GM04504 (cell line): ENCODE results near the gene MLIP.
"Not testable (repeated sequence)": the region's sequence is repeated elsewhere in the genome, so short reads cannot be mapped to it uniquely, and the experiment has no call there.

Experiments
- DNase-seq: peaks from one replicate; pipeline ENCODE4 v3.0.0-alpha.2; 2012; ENCODE audit warnings: low read depth

MLIP gene

DNA sequence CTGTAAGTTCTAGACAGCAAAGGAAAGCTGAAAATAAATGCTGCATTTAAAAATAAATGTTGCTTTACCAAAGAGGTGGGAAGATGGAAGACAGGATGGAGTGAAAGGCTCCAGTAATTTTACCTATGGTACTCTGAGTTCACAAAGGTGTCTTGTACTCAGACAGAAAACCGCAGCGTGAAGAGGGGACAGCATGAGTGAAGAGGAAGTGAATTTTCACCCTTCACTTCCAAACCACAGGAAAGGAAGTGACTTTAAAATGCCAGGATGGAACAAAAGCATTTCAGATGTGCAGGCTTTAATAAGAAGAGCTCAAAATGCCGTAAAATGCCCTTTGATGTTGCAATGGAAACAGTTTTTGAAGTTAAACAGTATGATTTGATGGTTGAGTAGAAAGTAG is 105.8 kb downstream of the MLIP start:
- no peak for DNase-seq

DNA sequence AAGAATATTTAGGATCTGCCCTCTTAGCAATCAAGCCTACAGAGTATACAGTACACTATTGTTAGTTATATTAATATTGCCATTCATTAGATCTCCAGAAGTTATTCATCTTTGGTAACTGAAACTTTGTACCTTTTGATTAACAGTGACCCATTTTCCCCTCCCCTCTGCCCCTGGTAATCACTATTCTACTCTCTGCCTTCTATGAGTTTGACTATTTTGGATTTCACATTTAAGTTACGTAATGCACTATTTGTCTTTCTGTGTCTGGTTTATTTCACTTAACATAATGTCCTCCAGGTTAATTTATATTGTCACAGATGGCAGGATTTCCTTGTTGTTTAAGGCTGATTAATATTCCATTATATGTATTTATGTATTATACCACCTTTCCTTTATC is 111.0 kb downstream of the MLIP start:
- no peak for DNase-seq

DNA sequence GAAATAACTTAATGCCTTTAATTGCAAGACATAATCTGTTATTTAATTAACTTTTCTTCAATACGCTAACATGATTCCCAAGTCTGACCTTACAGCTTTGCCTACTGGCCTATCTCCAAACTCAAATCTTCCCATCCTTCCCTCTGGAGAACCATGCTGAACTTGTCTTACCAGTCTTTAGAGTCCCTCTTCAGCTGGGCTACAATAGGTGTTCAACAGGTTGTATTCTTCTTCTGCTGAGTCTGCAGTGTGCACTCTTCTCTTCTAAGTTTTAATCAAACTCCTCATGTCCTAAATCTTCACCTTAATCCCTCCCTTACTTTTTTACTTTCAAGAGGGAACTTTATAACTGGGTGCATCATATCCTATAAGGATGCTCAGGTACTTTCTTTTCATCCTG is 121.5 kb downstream of the MLIP start:
- DNase-seq = no peak

DNA sequence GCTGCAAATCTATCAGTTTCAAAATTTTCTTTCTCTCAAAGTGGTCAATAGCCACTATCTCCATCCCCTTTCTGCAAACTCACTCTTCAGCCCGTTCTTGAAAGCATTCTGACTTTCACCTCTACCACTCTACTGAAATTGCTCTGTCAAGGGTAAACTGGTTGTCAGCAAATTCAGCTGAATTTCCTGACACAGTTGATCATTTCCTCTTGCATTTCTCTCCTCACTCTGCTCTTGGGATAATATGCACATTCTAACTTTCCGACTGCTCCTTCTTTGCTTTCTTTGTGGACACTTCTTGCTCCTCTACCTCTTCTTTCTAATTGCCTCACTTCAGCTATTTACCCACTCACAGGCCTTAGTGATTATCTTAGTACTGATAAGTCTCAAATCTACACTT is 123.3 kb downstream of the MLIP start:
- no peak for DNase-seq

DNA sequence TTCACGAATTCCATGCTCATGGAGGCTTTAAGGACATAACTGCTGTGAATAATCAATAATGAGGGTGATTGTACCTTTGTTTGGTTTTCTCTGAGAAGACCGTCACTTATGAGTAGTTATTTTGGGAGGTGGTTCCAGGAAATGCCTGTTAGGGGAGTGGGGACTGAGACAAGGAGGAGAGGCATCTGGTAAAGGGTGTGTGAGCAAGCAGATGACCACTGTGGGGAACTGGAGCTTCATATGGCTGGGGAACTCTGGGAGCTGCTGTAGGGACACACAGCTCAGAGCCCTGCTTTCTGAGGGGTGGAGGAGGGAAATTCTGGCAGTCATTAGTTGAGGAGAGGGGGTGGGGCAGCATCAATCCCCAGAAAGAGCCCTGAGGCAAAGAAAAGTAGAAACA is 125.7 kb downstream of the MLIP start:
- DNase-seq = no peak

DNA sequence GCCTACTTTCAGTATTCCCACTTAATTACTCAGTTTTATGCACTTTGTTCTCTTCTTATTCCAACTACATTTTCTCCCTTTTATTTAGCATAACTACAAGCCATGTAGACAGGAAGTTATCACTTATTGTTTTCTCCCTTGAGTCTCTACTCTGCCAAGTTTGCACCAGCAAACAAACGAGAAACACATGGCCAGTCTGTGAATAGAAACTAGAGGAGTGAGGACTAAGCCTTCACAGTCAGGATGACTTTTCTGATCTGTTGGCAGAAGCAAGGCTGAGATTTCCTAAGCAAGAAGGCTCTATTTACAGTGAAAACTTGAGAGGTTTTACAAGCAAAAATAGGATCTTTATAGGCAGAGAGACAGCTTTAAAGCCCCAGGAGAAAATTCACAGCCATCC is 127.2 kb downstream of the MLIP start:
- DNase-seq = peak; percentile 86

DNA sequence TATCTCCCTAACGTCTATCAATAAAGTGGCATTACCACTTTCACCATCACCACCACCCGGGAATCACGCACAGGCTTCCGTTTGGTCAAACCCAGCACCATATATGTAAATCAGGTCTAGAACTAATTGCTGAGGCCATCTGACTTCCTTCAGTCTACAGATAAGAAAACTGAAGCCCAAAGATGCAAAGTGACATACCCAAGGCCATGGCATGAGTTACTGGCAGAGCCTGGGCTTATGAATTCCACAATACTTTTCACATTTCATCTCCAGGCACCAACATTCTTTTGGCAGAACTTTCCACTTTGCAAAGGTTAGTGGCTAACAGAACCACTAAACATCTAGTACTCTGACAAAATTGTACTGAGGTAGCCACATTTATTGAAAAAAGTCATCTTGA is 132.5 kb downstream of the MLIP start:
- DNase-seq = no peak

DNA sequence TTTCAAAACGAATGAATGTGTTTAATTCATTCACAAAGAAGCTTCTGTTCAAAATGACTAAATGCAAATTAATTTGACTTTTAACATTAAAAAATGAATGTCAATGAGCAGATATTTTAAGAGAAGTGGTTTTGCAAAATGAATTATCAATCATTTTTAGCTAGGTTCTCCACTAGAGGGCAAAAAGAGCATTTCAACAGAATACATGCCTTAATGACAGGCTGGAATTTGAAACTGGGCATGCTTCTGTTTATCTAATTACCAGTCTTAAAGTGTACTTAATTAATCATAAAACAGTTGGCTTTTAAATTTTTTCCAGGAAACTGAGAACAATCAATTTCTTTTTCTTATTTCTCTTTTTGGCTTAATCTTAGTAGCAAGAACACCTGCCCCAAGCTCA is 133.2 kb downstream of the MLIP start:
- DNase-seq = no peak

DNA sequence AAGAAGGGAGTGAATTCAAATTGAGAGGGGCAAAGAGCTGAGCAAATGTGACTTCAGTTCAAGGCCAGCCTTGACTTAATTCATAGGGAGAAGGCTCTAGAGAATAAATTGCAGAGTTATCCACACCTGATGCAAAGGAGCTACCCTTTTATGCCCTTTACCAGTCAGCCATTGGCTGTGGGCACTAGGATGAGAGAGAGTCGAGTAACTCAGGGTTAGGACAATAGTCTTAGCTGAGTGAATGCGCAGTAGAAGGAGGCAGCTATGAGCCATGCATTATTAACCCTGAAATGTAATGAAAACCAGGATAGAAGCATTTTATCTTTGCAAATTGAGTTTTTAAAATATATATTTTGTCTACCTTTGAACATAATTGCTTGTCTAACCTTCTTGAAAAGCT is 134.0 kb downstream of the MLIP start:
- DNase-seq = no peak

DNA sequence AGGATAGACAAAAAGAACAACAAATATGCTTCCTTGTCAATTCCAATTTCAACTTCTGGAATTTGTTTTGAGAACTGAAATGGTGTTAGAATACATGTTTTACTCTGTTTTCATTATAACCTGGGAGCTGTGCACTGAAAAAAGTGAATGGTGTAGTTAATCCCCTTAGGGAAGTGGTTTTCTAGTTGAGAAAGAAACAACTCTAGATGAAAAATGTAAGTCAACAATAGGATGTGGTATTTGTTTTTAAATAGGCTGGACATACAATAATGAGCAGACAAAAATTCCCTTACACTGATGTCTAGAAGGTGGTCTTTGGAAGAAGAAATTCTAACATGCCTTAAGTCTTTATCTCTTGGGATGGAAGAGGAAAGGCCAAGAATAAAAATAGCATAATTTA is 137.1 kb downstream of the MLIP start:
- DNase-seq = no peak

DNA sequence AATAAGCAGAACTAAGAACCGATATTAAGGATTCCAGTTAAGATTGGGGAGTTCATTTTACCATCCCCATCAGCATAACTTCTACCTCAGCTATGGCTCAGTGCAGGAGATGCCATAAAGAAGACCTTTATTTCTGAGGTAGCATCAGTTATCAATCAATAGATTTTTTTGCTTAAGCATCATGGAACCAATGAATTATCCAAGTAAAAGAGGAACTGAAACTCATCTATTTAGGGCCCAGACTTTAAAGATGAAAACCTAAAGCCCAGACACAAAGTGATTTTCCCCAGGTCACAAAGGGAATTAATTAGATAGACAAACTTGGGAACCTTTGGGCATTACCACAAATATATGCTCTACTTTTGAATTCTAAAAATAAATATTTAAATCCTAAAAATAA is 137.8 kb downstream of the MLIP start:
- DNase-seq = no peak

DNA sequence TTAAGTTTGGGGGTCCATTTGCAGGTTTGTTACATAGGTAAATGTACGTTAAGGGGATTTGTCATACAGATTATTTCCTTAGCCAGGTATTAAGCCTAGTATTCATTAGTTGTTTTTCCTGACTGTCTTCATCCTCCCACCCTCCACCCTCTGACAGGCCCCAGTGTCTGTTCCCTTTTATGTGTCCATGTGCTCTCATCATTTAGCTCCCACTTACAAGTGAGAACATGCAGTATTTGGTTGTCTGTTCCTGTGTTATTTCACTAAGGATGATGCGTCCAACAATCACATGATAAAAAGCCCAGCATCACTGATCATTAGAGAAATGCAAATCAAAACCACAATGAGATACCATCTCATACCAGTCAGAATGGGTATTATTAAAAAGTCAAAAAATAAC is 138.6 kb downstream of the MLIP start:
- DNase-seq = not testable (repeated sequence)

DNA sequence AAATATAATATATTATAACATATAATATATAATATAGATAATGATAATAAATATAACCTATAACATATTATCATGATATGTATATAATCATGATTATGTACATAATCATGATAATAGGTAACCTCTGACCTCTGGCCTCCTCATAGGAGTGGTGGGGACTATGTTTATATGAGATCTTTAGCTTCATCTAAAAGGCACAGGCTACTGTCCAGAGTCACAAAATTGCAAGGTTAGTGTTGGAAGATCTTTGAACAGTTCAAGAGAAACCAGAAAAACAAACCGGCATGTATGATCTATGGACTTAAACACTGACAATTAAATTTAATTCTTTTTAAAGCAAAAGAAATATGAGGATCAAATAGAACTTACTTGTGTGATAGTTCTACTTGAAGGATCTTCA is 141.3 kb downstream of the MLIP start:
- no peak for DNase-seq

DNA sequence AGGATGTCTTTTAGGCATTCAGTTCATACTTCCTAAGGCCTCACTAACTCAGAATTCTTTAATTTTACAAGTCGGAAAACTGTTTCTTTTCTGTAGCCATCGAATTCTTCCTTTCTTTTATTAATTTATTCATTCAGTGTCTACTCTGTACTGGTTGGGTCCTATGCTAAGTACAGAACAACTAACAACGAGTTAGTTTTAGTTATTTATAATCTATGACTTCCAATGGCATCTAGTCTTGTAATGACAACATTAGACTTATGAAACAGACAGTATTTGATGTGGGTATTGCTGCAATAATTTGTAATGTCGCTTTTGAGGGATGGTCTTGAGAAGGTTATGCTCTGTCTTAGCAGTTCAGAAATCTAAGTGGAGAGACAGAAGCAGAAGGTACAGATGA is 141.7 kb downstream of the MLIP start:
- DNase-seq = no peak

DNA sequence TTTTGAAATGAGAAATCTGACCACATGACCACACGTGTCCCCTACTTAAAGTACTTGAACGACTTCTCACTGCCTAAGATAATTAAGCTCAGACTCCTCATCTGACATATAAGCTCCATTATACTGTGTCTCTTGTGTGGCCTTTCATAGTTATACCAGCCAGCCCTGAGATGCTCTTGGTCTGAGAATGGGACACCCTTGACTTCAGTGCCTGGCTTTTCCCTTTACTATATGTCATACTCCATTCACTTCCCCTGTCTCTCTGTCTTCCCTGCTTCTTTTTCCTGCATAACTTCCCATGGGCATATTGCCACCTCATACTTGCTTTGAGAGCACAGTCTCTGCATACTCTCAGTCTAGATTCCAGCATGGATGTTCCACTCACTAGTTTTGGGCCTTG is 143.6 kb downstream of the MLIP start:
- DNase-seq = no peak

DNA sequence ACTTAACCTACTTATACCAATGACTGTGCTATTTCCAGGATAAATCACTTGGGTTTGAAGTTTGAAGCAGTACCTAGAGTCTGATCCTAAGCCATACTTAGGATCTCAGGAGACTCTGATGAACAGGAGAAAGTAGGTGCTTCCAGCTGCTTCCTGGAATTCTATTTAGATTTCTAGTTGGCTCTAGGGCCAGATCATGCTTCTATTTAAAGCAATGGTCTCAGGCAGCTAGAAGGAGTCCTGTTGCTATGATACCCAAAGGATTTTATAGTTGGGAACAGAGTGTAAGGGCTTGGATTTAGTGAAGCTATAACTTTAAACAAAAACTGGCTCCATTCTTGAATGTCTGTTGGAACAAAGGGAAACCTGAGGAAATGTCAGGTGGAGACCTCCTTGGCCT is 144.6 kb downstream of the MLIP start:
- DNase-seq = no peak

DNA sequence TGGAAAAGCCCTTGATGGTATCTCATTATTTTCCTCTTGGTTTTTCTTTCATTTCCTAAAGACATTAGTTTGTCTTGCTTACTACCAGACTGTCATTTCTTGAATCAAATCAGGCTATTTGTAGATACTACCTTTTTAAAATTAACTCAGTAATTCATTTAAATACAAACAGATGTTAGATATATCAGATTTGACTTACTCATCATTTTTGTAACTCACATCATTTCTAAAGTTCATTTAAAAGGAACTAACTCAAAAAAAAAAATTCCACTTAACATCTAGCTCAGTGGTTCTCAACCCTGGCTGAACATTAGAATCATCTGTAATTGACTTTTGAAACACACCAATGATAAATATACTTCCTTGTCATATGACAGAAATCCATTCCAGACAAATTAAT is 148.8 kb downstream of the MLIP start:
- DNase-seq = no peak

DNA sequence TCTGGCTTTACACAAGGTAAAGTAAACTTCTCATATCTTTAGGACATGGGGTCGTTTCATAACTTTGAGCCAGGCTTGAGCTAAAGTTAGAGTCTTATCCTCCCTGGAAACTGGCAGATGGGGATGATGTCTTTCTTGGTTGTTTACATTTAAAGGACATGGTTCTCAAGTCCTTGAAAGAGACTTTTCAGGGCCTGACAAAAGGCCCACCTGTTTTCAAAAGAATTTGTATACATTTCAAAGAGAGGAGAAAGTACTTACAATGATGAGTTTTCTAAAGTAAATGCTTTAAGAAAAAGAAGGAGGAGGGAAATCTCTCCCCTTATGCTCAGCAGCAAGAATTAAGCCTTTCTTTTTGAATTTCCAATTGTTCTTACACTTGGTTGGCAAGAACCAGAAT is 151.3 kb downstream of the MLIP start:
- no peak for DNase-seq

DNA sequence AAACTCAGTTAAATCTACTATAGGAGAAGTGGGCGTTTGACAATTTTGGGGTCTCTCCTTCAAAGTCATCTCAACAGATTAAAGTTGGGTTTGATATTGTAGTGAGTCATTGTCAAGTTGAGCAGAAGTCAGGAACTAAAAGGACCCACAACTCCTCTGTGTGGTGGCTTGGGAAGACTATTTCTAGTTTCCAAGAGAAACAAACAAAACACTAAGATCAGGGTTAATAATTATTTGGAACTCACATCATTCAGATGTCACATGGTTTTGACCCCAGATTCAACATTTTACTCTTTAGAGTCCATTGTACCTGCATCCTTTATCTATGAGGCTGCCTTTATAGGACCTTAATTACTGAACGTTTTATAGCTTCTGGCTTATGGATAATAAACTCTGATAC is 151.7 kb downstream of the MLIP start:
- no peak for DNase-seq

DNA sequence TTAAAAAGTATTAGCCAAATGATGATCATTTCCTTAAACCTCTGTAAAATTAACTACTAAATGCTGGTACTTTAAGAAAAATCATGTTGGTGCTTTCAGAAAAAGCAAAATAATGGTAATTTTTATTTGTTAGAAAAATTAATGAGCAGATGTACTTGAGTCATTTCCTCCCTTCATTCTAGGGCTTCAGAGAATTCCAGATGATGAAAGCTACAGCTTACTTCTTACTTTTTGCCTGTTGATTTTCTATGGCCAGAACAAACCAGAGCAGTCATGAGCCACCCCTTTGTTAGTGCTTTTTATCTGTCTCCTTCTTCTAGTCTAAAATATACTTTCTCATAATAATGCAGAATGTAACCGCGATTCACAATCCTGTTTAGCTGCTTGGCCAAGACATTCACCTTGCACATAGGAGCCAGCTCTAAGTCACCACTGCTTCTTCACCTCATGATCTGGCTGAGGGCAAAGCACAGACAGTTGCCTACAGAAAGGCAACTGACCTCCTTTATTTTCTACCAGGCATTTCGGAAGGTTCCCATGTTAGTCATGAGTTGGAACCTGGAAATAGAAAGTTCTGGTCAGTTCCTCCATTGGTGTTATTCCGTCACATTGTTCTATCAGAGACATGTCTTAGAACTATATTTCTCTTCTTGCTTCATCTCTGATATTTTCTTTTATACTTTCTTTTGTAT is 153.5 kb downstream of the MLIP start:
- no peak for DNase-seq

DNA sequence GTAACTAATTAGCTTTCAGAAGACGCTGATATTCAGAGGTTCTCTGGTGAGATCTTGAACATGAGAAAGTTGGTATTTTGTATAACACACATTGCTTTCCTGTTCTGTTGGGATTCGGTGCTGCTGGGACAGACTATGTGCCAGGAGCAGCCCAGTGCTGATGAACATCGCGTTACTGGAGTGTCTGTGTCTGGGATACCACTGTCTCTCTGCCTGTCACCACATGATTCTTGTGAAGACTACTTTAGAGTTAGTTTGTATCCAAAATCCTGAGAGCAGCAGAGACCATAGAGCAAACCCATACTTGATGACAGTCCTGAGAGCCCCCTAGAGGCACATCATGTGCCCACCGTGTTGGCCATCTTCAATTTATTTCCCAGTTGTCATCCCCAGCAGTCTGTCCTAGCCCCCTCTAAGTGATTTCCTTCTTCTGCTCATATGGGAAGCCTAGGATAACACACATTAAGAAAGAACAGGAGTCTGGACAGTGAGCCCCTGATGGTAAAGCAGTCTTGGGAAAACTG is 155.2 kb downstream of the MLIP start:
- DNase-seq = no peak

DNA sequence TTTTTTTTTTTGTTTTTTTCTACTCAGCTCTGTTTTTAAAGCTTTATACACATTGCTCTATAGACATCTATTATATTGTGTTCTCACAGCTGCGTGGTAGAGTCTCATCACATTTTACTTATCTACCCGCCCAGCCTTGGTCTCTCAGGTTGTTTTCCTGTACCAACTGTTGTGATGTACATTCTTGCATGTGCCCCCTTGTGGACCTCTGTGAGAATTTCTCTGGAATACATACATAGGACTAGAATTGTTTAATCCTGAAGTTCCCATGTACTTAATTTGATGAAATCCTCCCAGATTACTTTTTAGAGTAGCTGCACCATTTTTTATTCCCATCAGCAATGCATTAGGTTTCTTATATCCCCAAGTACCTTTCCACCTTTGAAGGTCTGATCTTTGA is 156.6 kb downstream of the MLIP start:
- no peak for DNase-seq

DNA sequence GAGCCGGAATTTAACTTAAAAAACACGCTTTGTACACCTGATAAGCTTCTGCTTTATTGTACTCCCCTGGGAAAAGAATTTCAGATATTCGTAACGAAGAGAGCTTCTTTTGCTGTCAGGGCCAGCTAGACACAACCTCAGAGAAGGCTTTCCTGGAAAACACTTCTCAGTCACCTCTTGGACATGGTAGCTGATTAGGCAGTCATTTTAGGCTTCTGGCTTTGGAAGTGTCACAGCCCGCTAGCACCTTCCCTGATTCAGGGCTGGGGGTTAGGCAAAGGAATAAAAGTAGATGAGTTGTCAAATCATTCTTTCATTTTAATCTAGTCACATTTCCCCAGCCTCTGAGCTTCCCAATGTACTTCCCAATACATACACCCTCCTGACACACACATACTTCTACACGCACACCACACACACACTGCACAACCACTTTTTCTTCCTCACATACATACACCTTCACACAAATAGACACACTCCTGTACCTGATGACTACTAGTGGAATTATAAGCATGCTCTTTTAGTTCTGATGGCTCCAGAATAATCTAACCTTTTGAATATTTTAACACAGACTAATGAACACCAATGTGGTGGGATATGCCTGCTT is 162.1 kb downstream of the MLIP start:
- no peak for DNase-seq

DNA sequence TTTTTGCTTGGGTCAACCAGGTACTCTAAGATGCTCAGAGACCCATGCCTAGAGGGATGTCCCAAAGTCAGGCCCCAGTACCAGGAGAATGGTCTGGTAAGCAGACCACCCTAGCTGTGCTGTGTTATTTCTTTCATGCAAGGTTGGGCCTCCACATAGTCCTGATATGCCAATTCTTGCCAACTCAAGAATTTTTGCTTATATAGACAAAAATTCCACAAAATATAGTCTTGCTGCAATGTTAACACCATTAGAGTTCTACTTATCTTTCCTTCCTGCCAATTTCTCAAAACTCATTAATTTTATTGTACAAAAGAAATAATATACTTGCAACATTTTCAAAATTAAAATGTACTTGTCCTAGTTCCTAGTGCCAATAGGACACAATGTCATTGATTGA is 163.1 kb downstream of the MLIP start:
- DNase-seq = no peak
